Neural crest cell (in vitro differentiated cells): Measurements from ENCODE around the gene UMAD1. TPM values are rescaled to one million over a fixed set of nuclear protein-coding genes. Genes with fewer than 3 reads are reported as not detected.

Source experiments
- DNase-seq: peaks from one replicate; pipeline ENCODE4 v3.0.0; 2021; ENCODE audit warnings: low read depth, mixed read lengths, low spot score
- H3K27ac Mint-ChIP-seq: one replicate; pipeline ENCODE4 v1.8.0; 2021; ENCODE audit warnings: mild to moderate bottlenecking, mixed read lengths; ENCODE audit not compliant: unreplicated experiment
- H3K27me3 Mint-ChIP-seq: 2 replicates; pipeline ENCODE4 v1.8.0; 2021; ENCODE audit warnings: low read depth, mild to moderate bottlenecking, mixed read lengths
- H3K36me3 Mint-ChIP-seq: 2 replicates; pipeline ENCODE4 v1.8.0; 2021; ENCODE audit warnings: low read depth, mild to moderate bottlenecking, mixed read lengths
- H3K4me1 Mint-ChIP-seq: 2 replicates; pipeline ENCODE4 v1.8.0; 2021; ENCODE audit warnings: mixed read lengths
- H3K4me3 Mint-ChIP-seq: one replicate; pipeline ENCODE4 v1.8.0; 2021; ENCODE audit warnings: mild to moderate bottlenecking, mixed read lengths
- H3K9me3 Mint-ChIP-seq: 2 replicates; pipeline ENCODE4 v1.8.0; 2021; ENCODE audit warnings: mixed read lengths
- CTCF ChIP-seq: fragments of 200-600 bp; sonication (generic); conservative IDR thresholded peaks from 2 replicates; pipeline ENCODE4 v1.5.0; 2021; ENCODE audit warnings: antibody characterized with exemption, mild to moderate bottlenecking
- total RNA-seq: library from RNA; stranded (reverse); gene quantifications from 2 replicates; pipeline ENCODE4 v1.2.1, GENCODE V29; 2021

The UMAD1 gene
- total RNA-seq, 1 donor from 2014 or later: 9.8 TPM

DNA sequence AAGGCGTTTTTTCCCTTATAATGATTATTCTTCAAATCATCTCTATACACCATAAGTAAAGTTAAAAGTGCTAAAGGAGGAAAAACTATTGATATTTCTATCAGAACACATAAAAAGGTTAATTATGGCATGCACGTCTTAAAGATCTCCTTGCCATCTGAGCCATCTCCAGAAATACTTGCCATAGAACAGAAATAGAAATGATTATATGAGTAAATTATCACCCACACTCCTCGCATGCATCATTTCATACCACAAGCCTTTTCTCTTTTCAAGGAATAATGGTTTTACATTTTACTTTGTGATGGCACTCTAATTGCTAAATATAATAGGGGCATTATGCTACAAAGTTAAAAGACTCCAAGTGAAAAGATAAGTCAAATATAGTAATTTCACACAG, 272.4 kb downstream of the UMAD1 start:
- H3K27ac Mint-ChIP-seq: no peak overlapping the region
- no peak for TF ChIP-seq CTCF
- H3K9me3 Mint-ChIP-seq: peaks cover 3% of the 10 kb centered on the region
- H3K4me1 Mint-ChIP-seq: no peaks in the 10 kb centered on the region
- no peak for DNase-seq
- no peaks in the 10 kb centered on the region for H3K36me3 Mint-ChIP-seq
- H3K27me3 Mint-ChIP-seq: no peaks in the 10 kb centered on the region
- H3K4me3 Mint-ChIP-seq: no peak overlapping the region

DNA sequence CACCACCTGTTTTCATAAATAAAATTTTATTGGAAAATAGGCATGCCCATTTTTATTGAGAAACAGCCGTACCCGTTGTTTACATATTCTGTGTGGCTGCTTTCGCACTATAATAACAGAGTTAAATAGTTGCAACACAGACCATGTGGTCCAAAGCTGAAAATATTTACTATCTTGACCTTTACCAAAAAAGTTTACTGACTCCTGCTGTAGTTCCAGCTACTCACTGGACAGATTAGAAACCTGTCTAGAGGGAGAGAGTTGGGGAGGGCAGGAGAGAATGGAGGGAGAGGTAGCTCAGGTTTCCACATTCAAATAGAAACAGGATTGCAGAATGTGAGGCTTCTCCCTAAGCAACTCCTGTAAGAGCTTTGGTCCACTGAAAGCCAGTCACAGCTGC, 273.0 kb downstream of the UMAD1 start:
- Mint-ChIP-seq H3K4me3 (no peak overlapping the region), H3K27me3 (no peaks in the 10 kb centered on the region), H3K4me1 (no peaks in the 10 kb centered on the region), H3K36me3 (no peaks in the 10 kb centered on the region), H3K27ac (no peak overlapping the region), H3K9me3 (peaks cover 3% of the 10 kb centered on the region)
- DNase-seq: no peak
- no peak for TF ChIP-seq CTCF

DNA sequence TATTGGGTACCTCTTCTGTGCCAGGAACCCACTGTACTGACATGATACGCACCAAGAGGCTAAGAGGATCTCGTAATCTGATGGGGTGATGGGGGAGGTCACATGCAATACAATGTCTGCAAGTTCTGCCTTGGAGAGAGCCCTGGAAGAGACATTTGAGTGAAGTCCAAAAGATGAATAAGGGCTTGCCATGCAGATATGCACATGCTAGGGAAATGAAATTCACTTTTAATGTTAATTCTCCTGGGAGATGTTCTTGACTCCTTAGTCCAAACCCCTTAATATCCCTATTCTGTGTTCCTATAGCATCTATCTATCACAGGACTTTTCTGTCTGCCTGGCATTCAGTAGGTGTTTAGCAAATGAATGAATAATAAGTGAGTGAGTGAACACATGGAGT, 274.0 kb downstream of the UMAD1 start:
- Mint-ChIP-seq H3K27me3 (no peaks in the 10 kb centered on the region), H3K4me1 (no peaks in the 10 kb centered on the region), H3K9me3 (peaks cover 3% of the 10 kb centered on the region), H3K27ac (no peak overlapping the region), H3K4me3 (no peak overlapping the region), H3K36me3 (no peaks in the 10 kb centered on the region)
- DNase-seq: no peak
- no peak for TF ChIP-seq CTCF

GRCh38 chr7:7916064-7916463, 275.5 kb downstream of the UMAD1 start:
- H3K9me3 Mint-ChIP-seq: peaks cover 3% of the 10 kb centered on the region
- no peaks in the 10 kb centered on the region for H3K36me3 Mint-ChIP-seq
- no peak overlapping the region for H3K4me3 Mint-ChIP-seq
- no peak for DNase-seq
- TF ChIP-seq CTCF: no peak
- H3K4me1 Mint-ChIP-seq: peaks cover 5% of the 10 kb centered on the region
- no peak overlapping the region for H3K27ac Mint-ChIP-seq
- no peaks in the 10 kb centered on the region for H3K27me3 Mint-ChIP-seq

DNA sequence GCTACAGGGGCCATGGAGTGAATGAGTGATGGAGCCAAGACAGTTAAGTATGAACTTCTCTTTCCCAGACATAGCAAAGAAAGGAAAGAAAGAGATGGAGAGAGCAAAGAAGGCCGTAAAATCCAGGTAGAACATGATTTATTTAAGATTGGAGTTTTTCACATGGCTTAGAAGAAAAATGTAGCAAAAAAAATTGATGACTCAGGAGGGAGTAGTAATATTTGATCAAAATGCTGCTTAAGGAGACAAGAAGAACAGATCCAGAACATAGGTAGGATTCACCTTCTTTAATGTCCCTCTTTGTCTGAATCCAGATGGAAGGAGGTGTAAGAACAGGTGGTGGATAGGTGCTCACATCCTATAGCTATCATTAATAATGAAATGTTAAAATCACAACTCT, 277.0 kb downstream of the UMAD1 start:
- H3K9me3 Mint-ChIP-seq: peaks cover 3% of the 10 kb centered on the region
- TF ChIP-seq CTCF: no peak
- H3K4me3 Mint-ChIP-seq: no peak overlapping the region
- H3K4me1 Mint-ChIP-seq: peaks cover 5% of the 10 kb centered on the region
- no peaks in the 10 kb centered on the region for H3K36me3 Mint-ChIP-seq
- DNase-seq: no peak
- no peaks in the 10 kb centered on the region for H3K27me3 Mint-ChIP-seq
- no peak overlapping the region for H3K27ac Mint-ChIP-seq
